HG03571 (cell line): ENCODE data around the gene CSMD2.

Source experiments
- ATAC-seq: cut with Tn5 transposase; IDR thresholded peaks from one replicate; pipeline ENCODE4 v1.9.1; 2021; ENCODE audit not compliant: unreplicated experiment

CSMD2 gene

GRCh38 chr1:33623811-33624210, 541.2 kb downstream of the CSMD2 start:
- no peak for ATAC-seq

GRCh38 chr1:33622757-33623156, 542.3 kb downstream of the CSMD2 start:
- no peak for ATAC-seq

- no peak for ATAC-seq
These were observed 546.4 kb downstream of the CSMD2 start for GRCh38 chr1:33618636-33619035.

- no peak for ATAC-seq
These were observed 547.6 kb downstream of the CSMD2 start for GRCh38 chr1:33617451-33617850.

GRCh38 chr1:33616780-33617179, 548.2 kb downstream of the CSMD2 start:
- ATAC-seq = no peak

- ATAC-seq = no peak
These were observed 549.5 kb downstream of the CSMD2 start for GRCh38 chr1:33615546-33615945.

GRCh38 chr1:33610864-33611455, 554.1 kb downstream of the CSMD2 start:
- ATAC-seq = no peak

GRCh38 chr1:33610391-33610790, 554.6 kb downstream of the CSMD2 start:
- ATAC-seq = no peak

- ATAC-seq = no peak
These were observed 555.3 kb downstream of the CSMD2 start for GRCh38 chr1:33609739-33610138.

- no peak for ATAC-seq
These were observed 556.1 kb downstream of the CSMD2 start for GRCh38 chr1:33608825-33609400.

GRCh38 chr1:33607444-33608005, 557.5 kb downstream of the CSMD2 start:
- ATAC-seq = no peak

GRCh38 chr1:33606272-33606671, 558.8 kb downstream of the CSMD2 start:
- ATAC-seq = no peak

- no peak for ATAC-seq
These were observed 562.8 kb downstream of the CSMD2 start for GRCh38 chr1:33602271-33602670.

- ATAC-seq = no peak
These were observed 563.3 kb downstream of the CSMD2 start for GRCh38 chr1:33601751-33602150.

GRCh38 chr1:33599516-33600115, 565.4 kb downstream of the CSMD2 start:
- ATAC-seq = no peak

GRCh38 chr1:33588726-33589125, 576.3 kb downstream of the CSMD2 start:
- no peak for ATAC-seq

GRCh38 chr1:33586795-33587194, 578.2 kb downstream of the CSMD2 start:
- no peak for ATAC-seq

- no peak for ATAC-seq
These were observed 578.9 kb downstream of the CSMD2 start for GRCh38 chr1:33586106-33586505.

GRCh38 chr1:33583567-33583966, 581.5 kb downstream of the CSMD2 start:
- no peak for ATAC-seq

GRCh38 chr1:33578557-33579448, 586.2 kb downstream of the CSMD2 start:
- ATAC-seq = no peak

GRCh38 chr1:33577663-33578062, 587.4 kb downstream of the CSMD2 start:
- no peak for ATAC-seq
